Stimulated activated CD4-positive, alpha-beta T cell treated with anti-CD3 and anti-CD28 coated beads, Interleukin-1b, Interleukin-23, amount 100 ng/mL, for 48 hours (primary cell): ENCODE data around the gene SCAMP3.
"Not testable (repeated sequence)": the region's sequence is repeated elsewhere in the genome, so short reads cannot be mapped to it uniquely, and the experiment has no call there.

Source experiments
- DNase-seq: peaks from one replicate; pipeline ENCODE4 v3.0.0-alpha.2; 2020

The SCAMP3 gene

GRCh38 chr1:155254228-155254713, 7.9 kb downstream of the SCAMP3 start:
- no peak for DNase-seq

- no peak for DNase-seq
These were observed 8.4 kb downstream of the SCAMP3 start for GRCh38 chr1:155253797-155254196.

GRCh38 chr1:155253208-155253607, 9.0 kb downstream of the SCAMP3 start:
- no peak for DNase-seq

GRCh38 chr1:155251566-155251965, 10.6 kb downstream of the SCAMP3 start:
- no peak for DNase-seq

GRCh38 chr1:155250633-155251449, 11.3 kb downstream of the SCAMP3 start:
- peak; percentile 96 for DNase-seq

GRCh38 chr1:155250246-155250632, 11.9 kb downstream of the SCAMP3 start:
- no peak for DNase-seq

- DNase-seq: no peak
These were observed 14.2 kb downstream of the SCAMP3 start for GRCh38 chr1:155247667-155248553.

- not testable (repeated sequence) for DNase-seq
These were observed 15.4 kb downstream of the SCAMP3 start for GRCh38 chr1:155246796-155247195.

- DNase-seq: no peak
These were observed 17.0 kb downstream of the SCAMP3 start for GRCh38 chr1:155245163-155245524.

- peak; percentile 97 for DNase-seq
These were observed 17.6 kb downstream of the SCAMP3 start for GRCh38 chr1:155244368-155245162.

GRCh38 chr1:155242805-155243358, 19.3 kb downstream of the SCAMP3 start:
- no peak for DNase-seq

GRCh38 chr1:155241841-155242264, 20.3 kb downstream of the SCAMP3 start:
- no peak for DNase-seq

- DNase-seq: peak; percentile 50
These were observed 21.0 kb downstream of the SCAMP3 start for GRCh38 chr1:155241069-155241679.

- DNase-seq: no peak
These were observed 25.7 kb downstream of the SCAMP3 start for GRCh38 chr1:155236451-155236850.

- DNase-seq: not testable (repeated sequence)
These were observed 26.8 kb downstream of the SCAMP3 start for GRCh38 chr1:155235375-155235774.

- not testable (repeated sequence) for DNase-seq
These were observed 28.7 kb downstream of the SCAMP3 start for GRCh38 chr1:155233502-155233901.

GRCh38 chr1:155232001-155232978, 29.9 kb downstream of the SCAMP3 start:
- not testable (repeated sequence) for DNase-seq

GRCh38 chr1:155231302-155231701, 30.9 kb downstream of the SCAMP3 start:
- not testable (repeated sequence) for DNase-seq

- no peak for DNase-seq
These were observed 34.1 kb downstream of the SCAMP3 start for GRCh38 chr1:155228096-155228427.

GRCh38 chr1:155227261-155228095, 34.7 kb downstream of the SCAMP3 start:
- DNase-seq: peak; percentile 99
